ENCODE results near the gene HMG20B. TPM values are rescaled to one million over a fixed set of nuclear protein-coding genes. Genes with fewer than 3 reads are reported as not detected.

HMG20B gene
- total and polyA plus RNA-seq, 2 of the 8 experiments (the other 6 are each of a cell fraction or from before 2014, with no cell fraction given): 42.9 to 74.2 TPM

DNA sequence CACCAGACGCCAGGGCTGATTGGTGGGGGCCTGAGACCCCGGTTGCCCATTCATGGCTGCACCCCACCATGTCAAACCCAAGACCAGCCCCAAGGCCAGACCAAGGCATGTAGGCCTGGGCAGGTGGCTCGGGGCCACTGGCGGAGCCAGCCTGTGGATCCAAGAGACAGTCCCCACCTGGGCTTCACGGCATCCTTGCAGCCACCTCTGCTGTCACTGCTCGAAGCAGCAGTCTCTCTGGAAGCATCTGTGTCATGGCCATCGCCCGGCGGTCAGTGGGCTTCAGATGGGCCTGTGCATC lies 37.6 kb upstream of the HMG20B start:
- CTCF ChIA-PET (ENCODE audit: partially characterized antibody): interaction anchor here (6.9 kb wide), 1 partner anchor 12 kb away, joined by 54 read pairs; no protein-coding TSS in a partner anchor
- no peak for FAIRE-seq
- no peak for TF ChIP-seq SP1 (IDR thresholded peaks at IDR 0.05; ENCODE audit: low read depth, low read length)
- TF ChIP-seq PHF8 (conservative IDR thresholded peaks at IDR 0.05; ENCODE audit: low read depth, low read length): no peak
- no peak for TF ChIP-seq ZNF274 (IDR thresholded peaks at IDR 0.05; ENCODE audit: borderline replicate concordance, extremely low read depth, low read length)
- no peak for TF ChIP-seq SIN3A (conservative IDR thresholded peaks at IDR 0.05 in 1 of 2, IDR thresholded peaks at IDR 0.05 in 1 of 2; ENCODE audit: low read depth in 1 of 2, low read length in 2 of 2)
- TF ChIP-seq CTCF (IDR thresholded peaks at IDR 0.05; ENCODE audit: control extremely low read depth in 1 of 3, insufficient read depth in 1 of 3, low read depth in 1 of 3, low read length in 3 of 3): no peak
- no peak for TF ChIP-seq RNF2 (IDR thresholded peaks at IDR 0.05; ENCODE audit: borderline replicate concordance, low read depth, low read length, missing control alignments, poor library complexity, severe bottlenecking)
- no peak for TF ChIP-seq CTBP2 (IDR thresholded peaks at IDR 0.05; ENCODE audit: borderline replicate concordance, insufficient read depth, insufficient read length, low read length)
- no peak for TF ChIP-seq NANOG (IDR thresholded peaks at IDR 0.05; ENCODE audit: insufficient read depth, low read depth, low read length, poor library complexity, severe bottlenecking)
- TF ChIP-seq EZH2 (IDR thresholded peaks at IDR 0.05; ENCODE audit: low read depth, low read length, severe bottlenecking): no peak
- TF ChIP-seq POLR2A (IDR thresholded peaks at IDR 0.05; ENCODE audit: control extremely low read depth in 1 of 2, low read depth in 2 of 2, low read length in 2 of 2): no peak

More for the DNA sequence above, 37.6 kb upstream of the HMG20B start:
- H3K4me2 ChIP-seq (ENCODE audit: insufficient read depth in 1 of 2, low read depth in 2 of 2, low read length in 2 of 2): no peak overlapping the region
- peaks cover 8 to 18% of the 10 kb centered on the region in 2 experiments for H4K20me1 ChIP-seq (replicated peaks in 1 of 2; ENCODE audit: control insufficient read depth in 1 of 2, insufficient read depth in 2 of 2, low read length in 2 of 2)
- H3K4ac ChIP-seq (replicated peaks; ENCODE audit: insufficient read length, low read depth, low read length): no peak overlapping the region
- POLR2A ChIA-PET (ENCODE audit: partially characterized antibody): no interaction called here
- no peak overlapping the region for H4K91ac ChIP-seq (replicated peaks; ENCODE audit: insufficient read length, low read length)
- H3K79me2 ChIP-seq (ENCODE audit: control insufficient read depth in 1 of 2, insufficient read depth in 2 of 2, low read length in 2 of 2): no peaks in the 10 kb centered on the region
- H2BK5ac ChIP-seq (ENCODE audit: low read depth, low read length): no peak overlapping the region
- no peaks in the 10 kb centered on the region; the same call in 1 of the 2 replicates for H3K23me2 ChIP-seq (ENCODE audit: low read depth, low read length)
- no peak overlapping the region for H3K18ac ChIP-seq (ENCODE audit: extremely low read depth, low read length)
- no peak overlapping the region for H2BK20ac ChIP-seq (ENCODE audit: low read length)
- no peak overlapping the region for H2BK120ac ChIP-seq (replicated peaks; ENCODE audit: low read depth, low read length)
- no peak overlapping the region for H3K4me3 ChIP-seq (ENCODE audit: extremely low read depth in 1 of 4, insufficient read depth in 2 of 4, low read depth in 3 of 4, low read length in 4 of 4)
- no peaks in the 10 kb centered on the region for H3K9me3 ChIP-seq (ENCODE audit: insufficient read depth in 2 of 2, low read depth in 1 of 2, low read length in 1 of 2)
- no peak overlapping the region for H2AFZ ChIP-seq (ENCODE audit: low read length)
- no peak overlapping the region for H3K23ac ChIP-seq (ENCODE audit: insufficient read length)
- H3K27ac ChIP-seq (ENCODE audit: low read depth, low read length): no peak overlapping the region
- no peak overlapping the region for H4K8ac ChIP-seq (ENCODE audit: extremely low read depth, insufficient read depth, low read length)
- H3K9ac ChIP-seq (replicated peaks in 1 of 4; ENCODE audit: extremely low read depth in 1 of 4, low read depth in 3 of 4, low read length in 3 of 4): no peak overlapping the region
- H4K5ac ChIP-seq (ENCODE audit: insufficient read length, low read depth, low read length): no peak overlapping the region
- H3K56ac ChIP-seq (replicated peaks; ENCODE audit: insufficient read length, low read depth, low read length): no peak overlapping the region
- no peak overlapping the region for H3K14ac ChIP-seq (ENCODE audit: insufficient read length)
- DNase-seq (ENCODE audit: low read depth in 1 of 2, low spot score in 2 of 2): no peak
- H2BK12ac ChIP-seq (ENCODE audit: low read depth, low read length): no peak overlapping the region
- peaks cover 7 to 38% (median 23%) of the 10 kb centered on the region in 4 experiments; a peak in 7 of 8 replicates for H3K36me3 ChIP-seq (ENCODE audit: control insufficient read depth in 2 of 4, insufficient read depth in 4 of 4, low read length in 3 of 4)
- H2BK15ac ChIP-seq (ENCODE audit: low read length): no peak overlapping the region
- H3K79me1 ChIP-seq (ENCODE audit: low read depth, low read length): 0 out of 2 replicates have a peak, but pooled peaks cover 2% of the 10 kb centered on the region
- H3K4me1 ChIP-seq (replicated peaks in 1 of 4; ENCODE audit: control insufficient read depth in 3 of 4, insufficient read depth in 4 of 4, low read length in 3 of 4): peaks cover 3 to 11% (median 6%) of the 10 kb centered on the region in 4 experiments; a peak in 6 of 7 replicates
- H3K27me3 ChIP-seq (replicated peaks in 1 of 4; ENCODE audit: control insufficient read depth in 3 of 4, extremely low read depth in 1 of 4, insufficient read depth in 3 of 4, low read length in 3 of 4): no peaks in the 10 kb centered on the region
- no peak overlapping the region for H2AK5ac ChIP-seq (ENCODE audit: low read depth, low read length)
- WGBS, 2 experiments (ENCODE audit: extremely low coverage in 1 of 2, insufficient coverage in 1 of 2, insufficient read length in 1 of 2, insufficient replicate concordance in 2 of 2, low coverage in 1 of 2, low lambda C conversion rate in 2 of 2, missing lambda C conversion rate in 1 of 2): 92% methylated on average over 9 of the region's 9 CpGs; no CpG with 5 or more reads in 1 of the 2 experiments
